ENCODE data around the gene PATZ1.

The PATZ1 gene

GRCh38 chr22:31276426-31277167 lies 69.5 kb downstream of the PATZ1 start:
- Histone ChIP-seq H3K79me2 (ENCODE audit: insufficient read depth, low read length) (no peaks in the 10 kb centered on the region), H3K36me3 (ENCODE audit: insufficient read depth, low read length) (peaks cover 57% of the 10 kb centered on the region)
- no peak for TF ChIP-seq EZH2 (IDR thresholded peaks at IDR 0.05; ENCODE audit: borderline replicate concordance, low read depth, low read length, severe bottlenecking)
- TF ChIP-seq, protein P1, sequence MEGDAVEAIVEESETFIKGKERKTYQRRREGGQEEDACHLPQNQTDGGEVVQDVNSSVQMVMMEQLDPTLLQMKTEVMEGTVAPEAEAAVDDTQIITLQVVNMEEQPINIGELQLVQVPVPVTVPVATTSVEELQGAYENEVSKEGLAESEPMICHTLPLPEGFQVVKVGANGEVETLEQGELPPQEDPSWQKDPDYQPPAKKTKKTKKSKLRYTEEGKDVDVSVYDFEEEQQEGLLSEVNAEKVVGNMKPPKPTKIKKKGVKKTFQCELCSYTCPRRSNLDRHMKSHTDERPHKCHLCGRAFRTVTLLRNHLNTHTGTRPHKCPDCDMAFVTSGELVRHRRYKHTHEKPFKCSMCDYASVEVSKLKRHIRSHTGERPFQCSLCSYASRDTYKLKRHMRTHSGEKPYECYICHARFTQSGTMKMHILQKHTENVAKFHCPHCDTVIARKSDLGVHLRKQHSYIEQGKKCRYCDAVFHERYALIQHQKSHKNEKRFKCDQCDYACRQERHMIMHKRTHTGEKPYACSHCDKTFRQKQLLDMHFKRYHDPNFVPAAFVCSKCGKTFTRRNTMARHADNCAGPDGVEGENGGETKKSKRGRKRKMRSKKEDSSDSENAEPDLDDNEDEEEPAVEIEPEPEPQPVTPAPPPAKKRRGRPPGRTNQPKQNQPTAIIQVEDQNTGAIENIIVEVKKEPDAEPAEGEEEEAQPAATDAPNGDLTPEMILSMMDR (IDR thresholded peaks at IDR 0.05; ENCODE audit: borderline replicate concordance, extremely low read depth, low read length, poor library complexity, severe bottlenecking): no peak

More at GRCh38 chr22:31276426-31277167, 69.5 kb downstream of the PATZ1 start:
- no peaks in the 10 kb centered on the region for H4K20me1 ChIP-seq (ENCODE audit: insufficient read depth, low read length)
- no peaks in the 10 kb centered on the region for H3K9me3 ChIP-seq (ENCODE audit: insufficient read depth, low read length, severe bottlenecking)
- ATAC-seq (ENCODE audit: insufficient read depth, low read depth) (no peak), DNase-seq (no peak)
- H3K27ac ChIP-seq (ENCODE audit: low read length): no peak overlapping the region
- H3K9ac ChIP-seq (ENCODE audit: low read depth, low read length): no peak overlapping the region
- no peaks in the 10 kb centered on the region for H3K27me3 ChIP-seq (ENCODE audit: insufficient read depth, low read length, poor library complexity)
- H3K4me2 ChIP-seq (ENCODE audit: insufficient read depth, low read length): no peak overlapping the region
- no peaks in the 10 kb centered on the region for H3K4me1 ChIP-seq (ENCODE audit: insufficient read depth, low read length)
- H3K4me3 ChIP-seq (ENCODE audit: low read depth in 1 of 2, low read length in 2 of 2): no peak overlapping the region
- no peak overlapping the region for H2AFZ ChIP-seq (ENCODE audit: low read depth, low read length)

All from DND-41 (cell line).